ENCODE measurements around the gene COPS6. TPM values are rescaled to one million over a fixed set of nuclear protein-coding genes. Genes with fewer than 3 reads are reported as not detected.

Gene COPS6
- total and polyA plus RNA-seq, 4 donors = 28.7 to 63.2 (median 46.8) TPM

- Histone ChIP-seq H3K4me3 (ENCODE audit: low read depth in 1 of 3, low read length in 3 of 3) (no peak overlapping the region), H3K9ac (ENCODE audit: low read depth in 1 of 2, low read length in 2 of 2) (no peak overlapping the region), H3K27ac (ENCODE audit: low read depth in 1 of 2, low read length in 2 of 2) (no peak overlapping the region), H3K36me3 (ENCODE audit: control insufficient read depth in 4 of 4, insufficient read depth in 3 of 4, low read depth in 1 of 4, low read length in 3 of 4) (peaks cover 3 to 58% (median 25%) of the 10 kb centered on the region in 4 donors), H3K27me3 (ENCODE audit: control insufficient read depth in 4 of 4, insufficient read depth in 4 of 4, low read length in 3 of 4) (no peaks in the 10 kb centered on the region), H3K9me3 (ENCODE audit: control insufficient read depth in 4 of 4, low read length in 3 of 4) (no peaks in the 10 kb centered on the region), H3K4me1 (ENCODE audit: control insufficient read depth in 4 of 4, insufficient read depth in 4 of 4, low read length in 3 of 4) (no peaks in the 10 kb centered on the region)
- no peak for TF ChIP-seq ATF3 (IDR thresholded peaks at IDR 0.05)
- TF ChIP-seq RXRA (IDR thresholded peaks at IDR 0.05) = no peak
- TF ChIP-seq FOXA1 (IDR thresholded peaks at IDR 0.05) = no peak
- no peak for TF ChIP-seq GABPA (IDR thresholded peaks at IDR 0.05 in 1 of 2, conservative IDR thresholded peaks at IDR 0.05 in 1 of 2)
- DNase-seq (ENCODE audit: low spot score) = no peak
- WGBS = 87% methylated on average over 12 of the region's 12 CpGs
These were observed 20.9 kb downstream of the COPS6 start for GRCh38 chr7:100109521-100110163.

DNA sequence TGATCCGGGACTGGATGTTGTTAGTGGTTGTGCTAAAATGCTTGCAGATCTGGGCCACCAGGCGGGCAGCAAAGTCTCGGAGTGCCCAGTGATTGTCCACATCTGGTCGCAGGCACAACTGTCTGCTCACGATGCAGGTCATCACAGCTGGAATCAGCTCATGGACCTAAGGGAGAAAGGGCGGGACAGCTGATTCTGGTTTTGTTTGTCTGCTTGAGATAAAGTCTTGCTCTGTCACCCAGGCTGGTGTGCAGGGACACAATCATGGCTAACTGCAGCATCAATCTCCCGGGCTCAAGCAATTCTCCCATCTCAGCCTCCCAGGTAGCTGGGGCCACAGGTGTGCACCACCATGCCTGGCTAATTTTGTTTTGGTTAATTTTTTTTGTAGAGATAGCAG is 22.4 kb downstream of the COPS6 start:
- Histone ChIP-seq H3K27me3 (ENCODE audit: control insufficient read depth in 4 of 4, insufficient read depth in 4 of 4, low read length in 3 of 4) (no peaks in the 10 kb centered on the region), H3K36me3 (ENCODE audit: control insufficient read depth in 4 of 4, insufficient read depth in 3 of 4, low read depth in 1 of 4, low read length in 3 of 4) (peaks cover 3 to 49% (median 23%) of the 10 kb centered on the region in 4 donors), H3K27ac (ENCODE audit: low read depth in 1 of 2, low read length in 2 of 2) (no peak overlapping the region), H3K4me1 (ENCODE audit: control insufficient read depth in 4 of 4, insufficient read depth in 4 of 4, low read length in 3 of 4) (no peaks in the 10 kb centered on the region), H3K9ac (ENCODE audit: low read depth in 1 of 2, low read length in 2 of 2) (no peak overlapping the region), H3K4me3 (ENCODE audit: low read depth in 1 of 3, low read length in 3 of 3) (no peak overlapping the region), H3K9me3 (ENCODE audit: control insufficient read depth in 4 of 4, low read length in 3 of 4) (no peaks in the 10 kb centered on the region)
- 97% methylated on average over 7 of the region's 7 CpGs for WGBS
- TF ChIP-seq, protein P1, sequence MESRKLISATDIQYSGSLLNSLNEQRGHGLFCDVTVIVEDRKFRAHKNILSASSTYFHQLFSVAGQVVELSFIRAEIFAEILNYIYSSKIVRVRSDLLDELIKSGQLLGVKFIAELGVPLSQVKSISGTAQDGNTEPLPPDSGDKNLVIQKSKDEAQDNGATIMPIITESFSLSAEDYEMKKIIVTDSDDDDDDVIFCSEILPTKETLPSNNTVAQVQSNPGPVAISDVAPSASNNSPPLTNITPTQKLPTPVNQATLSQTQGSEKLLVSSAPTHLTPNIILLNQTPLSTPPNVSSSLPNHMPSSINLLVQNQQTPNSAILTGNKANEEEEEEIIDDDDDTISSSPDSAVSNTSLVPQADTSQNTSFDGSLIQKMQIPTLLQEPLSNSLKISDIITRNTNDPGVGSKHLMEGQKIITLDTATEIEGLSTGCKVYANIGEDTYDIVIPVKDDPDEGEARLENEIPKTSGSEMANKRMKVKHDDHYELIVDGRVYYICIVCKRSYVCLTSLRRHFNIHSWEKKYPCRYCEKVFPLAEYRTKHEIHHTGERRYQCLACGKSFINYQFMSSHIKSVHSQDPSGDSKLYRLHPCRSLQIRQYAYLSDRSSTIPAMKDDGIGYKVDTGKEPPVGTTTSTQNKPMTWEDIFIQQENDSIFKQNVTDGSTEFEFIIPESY (IDR thresholded peaks at IDR 0.05) = no peak
- TF ChIP-seq JUND (IDR thresholded peaks at IDR 0.05) (no peak), HNF4G (IDR thresholded peaks at IDR 0.05) (no peak), GABPA (IDR thresholded peaks at IDR 0.05 in 1 of 2, conservative IDR thresholded peaks at IDR 0.05 in 1 of 2) (no peak), SP1 (IDR thresholded peaks at IDR 0.05) (no peak), EGR1 (IDR thresholded peaks at IDR 0.05; ENCODE audit: low read depth in 2 of 2) (no peak), MAX (IDR thresholded peaks at IDR 0.05) (no peak), RXRA (IDR thresholded peaks at IDR 0.05) (no peak), TAF1 (conservative IDR thresholded peaks at IDR 0.05) (no peak), ATF3 (IDR thresholded peaks at IDR 0.05) (no peak), YY1 (IDR thresholded peaks at IDR 0.05) (no peak), RAD21 (IDR thresholded peaks at IDR 0.05) (no peak), NR2F2 (IDR thresholded peaks at IDR 0.05) (no peak), HNF4A (conservative IDR thresholded peaks at IDR 0.05) (no peak), FOXA1 (IDR thresholded peaks at IDR 0.05) (no peak), FOXA2 (IDR thresholded peaks at IDR 0.05) (no peak)
- TF ChIP-seq, protein P2, sequence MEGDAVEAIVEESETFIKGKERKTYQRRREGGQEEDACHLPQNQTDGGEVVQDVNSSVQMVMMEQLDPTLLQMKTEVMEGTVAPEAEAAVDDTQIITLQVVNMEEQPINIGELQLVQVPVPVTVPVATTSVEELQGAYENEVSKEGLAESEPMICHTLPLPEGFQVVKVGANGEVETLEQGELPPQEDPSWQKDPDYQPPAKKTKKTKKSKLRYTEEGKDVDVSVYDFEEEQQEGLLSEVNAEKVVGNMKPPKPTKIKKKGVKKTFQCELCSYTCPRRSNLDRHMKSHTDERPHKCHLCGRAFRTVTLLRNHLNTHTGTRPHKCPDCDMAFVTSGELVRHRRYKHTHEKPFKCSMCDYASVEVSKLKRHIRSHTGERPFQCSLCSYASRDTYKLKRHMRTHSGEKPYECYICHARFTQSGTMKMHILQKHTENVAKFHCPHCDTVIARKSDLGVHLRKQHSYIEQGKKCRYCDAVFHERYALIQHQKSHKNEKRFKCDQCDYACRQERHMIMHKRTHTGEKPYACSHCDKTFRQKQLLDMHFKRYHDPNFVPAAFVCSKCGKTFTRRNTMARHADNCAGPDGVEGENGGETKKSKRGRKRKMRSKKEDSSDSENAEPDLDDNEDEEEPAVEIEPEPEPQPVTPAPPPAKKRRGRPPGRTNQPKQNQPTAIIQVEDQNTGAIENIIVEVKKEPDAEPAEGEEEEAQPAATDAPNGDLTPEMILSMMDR (IDR thresholded peaks at IDR 0.05; ENCODE audit: low read depth, low read length, missing input control) = no peak
- TF ChIP-seq, protein P3, sequence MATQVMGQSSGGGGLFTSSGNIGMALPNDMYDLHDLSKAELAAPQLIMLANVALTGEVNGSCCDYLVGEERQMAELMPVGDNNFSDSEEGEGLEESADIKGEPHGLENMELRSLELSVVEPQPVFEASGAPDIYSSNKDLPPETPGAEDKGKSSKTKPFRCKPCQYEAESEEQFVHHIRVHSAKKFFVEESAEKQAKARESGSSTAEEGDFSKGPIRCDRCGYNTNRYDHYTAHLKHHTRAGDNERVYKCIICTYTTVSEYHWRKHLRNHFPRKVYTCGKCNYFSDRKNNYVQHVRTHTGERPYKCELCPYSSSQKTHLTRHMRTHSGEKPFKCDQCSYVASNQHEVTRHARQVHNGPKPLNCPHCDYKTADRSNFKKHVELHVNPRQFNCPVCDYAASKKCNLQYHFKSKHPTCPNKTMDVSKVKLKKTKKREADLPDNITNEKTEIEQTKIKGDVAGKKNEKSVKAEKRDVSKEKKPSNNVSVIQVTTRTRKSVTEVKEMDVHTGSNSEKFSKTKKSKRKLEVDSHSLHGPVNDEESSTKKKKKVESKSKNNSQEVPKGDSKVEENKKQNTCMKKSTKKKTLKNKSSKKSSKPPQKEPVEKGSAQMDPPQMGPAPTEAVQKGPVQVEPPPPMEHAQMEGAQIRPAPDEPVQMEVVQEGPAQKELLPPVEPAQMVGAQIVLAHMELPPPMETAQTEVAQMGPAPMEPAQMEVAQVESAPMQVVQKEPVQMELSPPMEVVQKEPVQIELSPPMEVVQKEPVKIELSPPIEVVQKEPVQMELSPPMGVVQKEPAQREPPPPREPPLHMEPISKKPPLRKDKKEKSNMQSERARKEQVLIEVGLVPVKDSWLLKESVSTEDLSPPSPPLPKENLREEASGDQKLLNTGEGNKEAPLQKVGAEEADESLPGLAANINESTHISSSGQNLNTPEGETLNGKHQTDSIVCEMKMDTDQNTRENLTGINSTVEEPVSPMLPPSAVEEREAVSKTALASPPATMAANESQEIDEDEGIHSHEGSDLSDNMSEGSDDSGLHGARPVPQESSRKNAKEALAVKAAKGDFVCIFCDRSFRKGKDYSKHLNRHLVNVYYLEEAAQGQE (IDR thresholded peaks at IDR 0.05) = no peak
- DNase-seq (ENCODE audit: low spot score) = no peak
